ENCODE results near the gene TEX264. TPM values are rescaled to one million over a fixed set of nuclear protein-coding genes. Genes with fewer than 3 reads are reported as not detected.
"Not testable (repeated sequence)": the region's sequence is repeated elsewhere in the genome, so short reads cannot be mapped to it uniquely, and the experiment has no call there.

TEX264 gene
- total RNA-seq, 1 experiment from 2014 or later: 46.4 TPM

DNA sequence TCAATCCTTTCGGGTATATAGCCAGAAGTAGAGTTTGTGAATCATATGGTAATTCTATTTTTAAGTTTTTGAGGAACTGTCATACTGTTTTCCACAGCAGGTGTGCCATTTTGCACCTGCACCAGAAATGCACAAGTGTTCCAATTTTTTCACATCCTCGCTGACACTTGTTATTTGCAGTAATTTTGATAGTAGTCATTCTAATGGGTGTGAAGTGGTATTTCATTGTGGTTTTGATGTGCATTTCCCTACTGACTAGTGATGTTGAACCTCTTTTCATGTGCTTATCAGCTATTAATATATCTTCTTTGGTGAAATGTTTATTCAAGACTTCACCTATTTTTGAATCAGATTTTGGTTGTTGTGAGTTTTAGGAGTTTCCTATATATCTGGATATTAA is 64.9 kb downstream of the TEX264 start:
- no peaks in the 10 kb centered on the region for H3K36me3 Mint-ChIP-seq (ENCODE audit: insufficient read depth, unreplicated experiment)
- no peaks in the 10 kb centered on the region for H3K4me1 Mint-ChIP-seq (ENCODE audit: insufficient read depth, unreplicated experiment)
- no peaks in the 10 kb centered on the region for H3K9me3 Mint-ChIP-seq (ENCODE audit: unreplicated experiment)
- H3K27me3 Mint-ChIP-seq (ENCODE audit: insufficient read depth, unreplicated experiment): peaks cover 56% of the 10 kb centered on the region
- no peak overlapping the region for H3K4me3 Mint-ChIP-seq (ENCODE audit: unreplicated experiment)
- no TSS peak for BruUV-seq (replicated peaks)
- H3K27ac Mint-ChIP-seq (ENCODE audit: low read depth, unreplicated experiment): no peak overlapping the region
- ChIA-PET POLR2A (interaction anchor here (0.9 kb wide), 1 partner anchor 9 kb away, joined by 3 read pairs; no protein-coding TSS in a partner anchor), CTCF (no interaction called here)
- TF ChIP-seq, protein P1, sequence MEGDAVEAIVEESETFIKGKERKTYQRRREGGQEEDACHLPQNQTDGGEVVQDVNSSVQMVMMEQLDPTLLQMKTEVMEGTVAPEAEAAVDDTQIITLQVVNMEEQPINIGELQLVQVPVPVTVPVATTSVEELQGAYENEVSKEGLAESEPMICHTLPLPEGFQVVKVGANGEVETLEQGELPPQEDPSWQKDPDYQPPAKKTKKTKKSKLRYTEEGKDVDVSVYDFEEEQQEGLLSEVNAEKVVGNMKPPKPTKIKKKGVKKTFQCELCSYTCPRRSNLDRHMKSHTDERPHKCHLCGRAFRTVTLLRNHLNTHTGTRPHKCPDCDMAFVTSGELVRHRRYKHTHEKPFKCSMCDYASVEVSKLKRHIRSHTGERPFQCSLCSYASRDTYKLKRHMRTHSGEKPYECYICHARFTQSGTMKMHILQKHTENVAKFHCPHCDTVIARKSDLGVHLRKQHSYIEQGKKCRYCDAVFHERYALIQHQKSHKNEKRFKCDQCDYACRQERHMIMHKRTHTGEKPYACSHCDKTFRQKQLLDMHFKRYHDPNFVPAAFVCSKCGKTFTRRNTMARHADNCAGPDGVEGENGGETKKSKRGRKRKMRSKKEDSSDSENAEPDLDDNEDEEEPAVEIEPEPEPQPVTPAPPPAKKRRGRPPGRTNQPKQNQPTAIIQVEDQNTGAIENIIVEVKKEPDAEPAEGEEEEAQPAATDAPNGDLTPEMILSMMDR (IDR thresholded peaks at IDR 0.05; ENCODE audit: unreplicated experiment): no peak
- intact Hi-C loops (cut with micrococcal nuclease): no loop called here
- no peak for DNase-seq (ENCODE audit: unreplicated experiment)

DNA sequence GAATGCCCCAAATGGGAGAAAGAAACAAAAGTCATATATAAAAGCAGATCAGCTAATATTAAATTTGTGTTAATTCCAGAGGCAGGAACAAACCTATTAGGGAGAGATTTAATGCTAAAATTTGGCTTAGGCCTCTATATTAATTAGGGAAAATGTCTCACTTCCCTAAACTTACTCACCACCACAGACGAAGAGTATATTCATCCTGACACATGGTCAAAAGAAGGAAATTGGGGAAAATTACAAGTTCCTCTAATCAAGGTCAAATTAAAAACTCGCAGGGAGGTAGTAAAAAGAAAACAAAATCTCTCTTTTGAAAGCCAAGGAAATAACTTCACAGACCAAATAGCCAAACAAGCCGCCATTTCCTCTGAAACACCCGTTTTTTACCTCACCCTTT is 68.1 kb downstream of the TEX264 start:
- intact Hi-C loops (cut with micrococcal nuclease): no loop called here
- TF ChIP-seq, protein P1 (IDR thresholded peaks at IDR 0.05; ENCODE audit: unreplicated experiment): no peak
- Mint-ChIP-seq H3K9me3 (ENCODE audit: unreplicated experiment) (no peaks in the 10 kb centered on the region), H3K36me3 (ENCODE audit: insufficient read depth, unreplicated experiment) (no peaks in the 10 kb centered on the region), H3K27me3 (ENCODE audit: insufficient read depth, unreplicated experiment) (peaks cover 50% of the 10 kb centered on the region), H3K4me3 (ENCODE audit: unreplicated experiment) (no peak overlapping the region), H3K27ac (ENCODE audit: low read depth, unreplicated experiment) (no peak overlapping the region), H3K4me1 (ENCODE audit: insufficient read depth, unreplicated experiment) (no peaks in the 10 kb centered on the region)
- ChIA-PET CTCF (no interaction called here), POLR2A (interaction anchor here (1.4 kb wide), 1 partner anchor 14 kb away, joined by 3 read pairs; no protein-coding TSS in a partner anchor)
- DNase-seq (ENCODE audit: unreplicated experiment): no peak
- BruUV-seq (replicated peaks): no TSS peak

GRCh38 chr3:51742320-51742719 is 71.3 kb downstream of the TEX264 start:
- DNase-seq (ENCODE audit: unreplicated experiment); CTCF ChIA-PET; H3K36me3 Mint-ChIP-seq (ENCODE audit: insufficient read depth, unreplicated experiment); H3K4me1 Mint-ChIP-seq (ENCODE audit: insufficient read depth, unreplicated experiment); H3K27ac Mint-ChIP-seq (ENCODE audit: low read depth, unreplicated experiment); intact Hi-C loops (cut with micrococcal nuclease); BruUV-seq (replicated peaks); H3K4me3 Mint-ChIP-seq (ENCODE audit: unreplicated experiment); H3K9me3 Mint-ChIP-seq (ENCODE audit: unreplicated experiment): not testable (repeated sequence)
- POLR2A ChIA-PET: interaction anchor here (1.0 kb wide), 1 partner anchor 16 kb away, joined by 3 read pairs; no protein-coding TSS in a partner anchor
- peaks cover 35% of the 10 kb centered on the region for H3K27me3 Mint-ChIP-seq (ENCODE audit: insufficient read depth, unreplicated experiment)

DNA sequence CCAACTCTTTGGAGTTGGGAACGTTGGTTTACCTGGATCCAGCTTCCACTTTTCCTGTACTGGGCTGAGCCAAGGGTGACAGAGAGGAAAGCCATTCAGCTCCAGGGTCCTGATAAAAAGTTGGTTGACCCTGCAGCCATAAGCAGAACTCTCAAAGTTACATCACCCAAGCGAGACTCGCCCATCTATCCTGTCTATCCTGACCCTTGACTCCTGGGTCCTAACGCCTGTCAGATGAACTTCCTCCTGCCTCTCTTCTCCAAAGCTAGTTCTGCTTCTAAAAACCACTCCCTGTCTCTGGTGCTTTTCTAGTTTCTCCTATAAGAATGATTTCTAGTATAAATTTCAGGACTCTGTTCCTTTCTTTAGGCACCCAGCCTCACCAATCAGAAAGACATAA is 71.9 kb downstream of the TEX264 start:
- not testable (repeated sequence) for H3K4me3 Mint-ChIP-seq (ENCODE audit: unreplicated experiment); H3K4me1 Mint-ChIP-seq (ENCODE audit: insufficient read depth, unreplicated experiment)

GRCh38 chr3:51747840-51748239 is 76.8 kb downstream of the TEX264 start:
- no peaks in the 10 kb centered on the region for H3K4me1 Mint-ChIP-seq (ENCODE audit: insufficient read depth, unreplicated experiment)
- no TSS peak for BruUV-seq (replicated peaks)
- H3K4me3 Mint-ChIP-seq (ENCODE audit: unreplicated experiment): no peak overlapping the region
- DNase-seq (ENCODE audit: unreplicated experiment): no peak
- intact Hi-C loops (cut with micrococcal nuclease): no loop called here
- H3K9me3 Mint-ChIP-seq (ENCODE audit: unreplicated experiment): no peaks in the 10 kb centered on the region
- H3K27me3 Mint-ChIP-seq (ENCODE audit: insufficient read depth, unreplicated experiment): peaks cover 12% of the 10 kb centered on the region
- ChIA-PET POLR2A (no interaction called here), CTCF (interaction anchor here (0.6 kb wide), 1 partner anchor 197 kb away, joined by 5 read pairs; no protein-coding TSS in a partner anchor)
- no peaks in the 10 kb centered on the region for H3K36me3 Mint-ChIP-seq (ENCODE audit: insufficient read depth, unreplicated experiment)
- TF ChIP-seq, protein P1 (IDR thresholded peaks at IDR 0.05; ENCODE audit: unreplicated experiment): no peak
- no peak overlapping the region for H3K27ac Mint-ChIP-seq (ENCODE audit: low read depth, unreplicated experiment)

More for the DNA sequence above, 71.9 kb downstream of the TEX264 start:
- POLR2A ChIA-PET: interaction anchor here (1.0 kb wide), 1 partner anchor 16 kb away, joined by 3 read pairs; no protein-coding TSS in a partner anchor
- H3K9me3 Mint-ChIP-seq (ENCODE audit: unreplicated experiment); intact Hi-C loops (cut with micrococcal nuclease); H3K27ac Mint-ChIP-seq (ENCODE audit: low read depth, unreplicated experiment); DNase-seq (ENCODE audit: unreplicated experiment); CTCF ChIA-PET; BruUV-seq (replicated peaks); H3K36me3 Mint-ChIP-seq (ENCODE audit: insufficient read depth, unreplicated experiment): not testable (repeated sequence)
- peaks cover 28% of the 10 kb centered on the region for H3K27me3 Mint-ChIP-seq (ENCODE audit: insufficient read depth, unreplicated experiment)

Measured in MCF 10A (cell line).